IMR-90 (cell line): ENCODE results near the gene RGS7BP. TPM values are rescaled to one million over a fixed set of nuclear protein-coding genes. Genes with fewer than 3 reads are reported as not detected.

Experiments
- ATAC-seq: fragments of 200-7000 bp; cut with Tn5 transposase; 2 replicates; pipeline ENCODE4 v1.9.1; 2020; ENCODE audit warnings: low read depth, mild to moderate bottlenecking, moderate library complexity
- BruUV-seq: library from RNA; stranded (reverse); fragments of 400-500 nt; replicated peaks from 2 replicates; lab custom pipeline; 2021; lab: Mats Ljungman, UMichigan
- CTCF ChIA-PET: fragments of 300-600 bp; formaldehyde crosslinking; extraction: SDS; loops from one replicate; lab custom pipeline; 2021; ENCODE audit warnings: antibody characterized with exemption; lab: Yijun Ruan, JAX
- POLR2A ChIA-PET: fragments of 300-600 bp; sonication (Branson Sonifier 250); formaldehyde crosslinking; loops from one replicate; lab custom pipeline; 2022; ENCODE audit warnings: antibody characterized with exemption; ENCODE audit not compliant: unreplicated experiment; lab: Charles Lee
- DNase-seq: peaks from one replicate; pipeline ENCODE4 v3.0.0; 2013
- H2AFZ ChIP-seq: replicated peaks from 2 replicates; pipeline ENCODE3; 2013; ENCODE audit warnings: low read length, mild to moderate bottlenecking; ENCODE audit not compliant: poor library complexity
- H2AK5ac ChIP-seq: 2 replicates; pipeline ENCODE4 v1.6.1; 2013; ENCODE audit warnings: low read depth, low read length, inconsistent platforms
- H2AK9ac ChIP-seq: replicated peaks from 2 replicates; pipeline ENCODE3; 2013; ENCODE audit warnings: mild to moderate bottlenecking, low read depth, low read length, moderate library complexity; ENCODE audit not compliant: poor library complexity
- H2BK120ac ChIP-seq: 2 replicates; pipeline ENCODE4 v1.6.1; 2013; ENCODE audit warnings: low read depth, low read length, inconsistent platforms
- H2BK15ac ChIP-seq: 3 replicates; pipeline ENCODE4 v1.6.1; 2013; ENCODE audit warnings: low read depth, low read length, inconsistent platforms
- H2BK20ac ChIP-seq: 2 replicates; pipeline ENCODE4 v1.6.1; 2013; ENCODE audit warnings: low read depth, mild to moderate bottlenecking, inconsistent platforms, low read length, moderate library complexity
- H2BK5ac ChIP-seq: 2 replicates; pipeline ENCODE4 v1.6.1; 2013; ENCODE audit warnings: mild to moderate bottlenecking, low read depth, low read length, inconsistent platforms; ENCODE audit not compliant: poor library complexity, severe bottlenecking
- H3K14ac ChIP-seq: replicated peaks from 2 replicates; pipeline ENCODE4 v1.6.1; 2013; ENCODE audit warnings: low read depth, low read length, inconsistent platforms
- H3K18ac ChIP-seq: 2 replicates; pipeline ENCODE4 v1.6.1; 2013; ENCODE audit warnings: low read depth, low read length, control low read depth
- H3K23ac ChIP-seq: 2 replicates; pipeline ENCODE4 v1.6.1; 2013; ENCODE audit warnings: low read depth, low read length, inconsistent platforms
- H3K27ac ChIP-seq: 2 replicates; pipeline ENCODE4 v1.5.1; 2013; ENCODE audit warnings: mild to moderate bottlenecking, control low read depth, low read length; ENCODE audit not compliant: insufficient read depth
- H3K27me3 ChIP-seq: 2 replicates; pipeline ENCODE4 v1.6.1; 2013; ENCODE audit warnings: low read length; ENCODE audit not compliant: control insufficient read depth, insufficient read depth
- H3K36me3 ChIP-seq: 2 replicates; pipeline ENCODE4 v1.6.1; 2013; ENCODE audit warnings: low read length, mixed read lengths; ENCODE audit not compliant: control insufficient read depth, insufficient read depth
- H3K4ac ChIP-seq: 2 replicates; pipeline ENCODE4 v1.6.1; 2013; ENCODE audit warnings: low read depth, low read length, inconsistent platforms
- H3K4me1 ChIP-seq: 2 replicates; pipeline ENCODE4 v1.6.1; 2013; ENCODE audit warnings: low read length, mixed read lengths; ENCODE audit not compliant: control insufficient read depth, insufficient read depth
- H3K4me2 ChIP-seq: 2 replicates; pipeline ENCODE4 v1.6.1; 2013; ENCODE audit warnings: low read depth, mild to moderate bottlenecking, control low read depth, low read length, moderate library complexity
- H3K4me3 ChIP-seq: 2 replicates; pipeline ENCODE4 v1.5.1; 2013; ENCODE audit warnings: low read depth, mild to moderate bottlenecking, control low read depth, low read length, moderate library complexity; ENCODE audit not compliant: insufficient read depth
- H3K56ac ChIP-seq: 2 replicates; pipeline ENCODE4 v1.6.1; 2013; ENCODE audit warnings: low read length, inconsistent platforms; ENCODE audit not compliant: insufficient read depth; ENCODE audit errors: extremely low read depth
- H3K79me1 ChIP-seq, 2 experiments: 2 replicates each; pipeline ENCODE4 v1.6.1; 2013; ENCODE audit warnings: low read length in 2 of 2, inconsistent platforms in 1 of 2, low read depth in 1 of 2
- H3K9ac ChIP-seq: 2 replicates; pipeline ENCODE4 v1.6.1; 2013; ENCODE audit warnings: low read depth, low read length, control low read depth
- H3K9me1 ChIP-seq: 2 replicates; pipeline ENCODE4 v1.6.1; 2013; ENCODE audit warnings: low read length, inconsistent platforms; ENCODE audit not compliant: insufficient read depth
- H3K9me3 ChIP-seq: 2 replicates; pipeline ENCODE4 v1.6.1; 2013; ENCODE audit warnings: low read length; ENCODE audit not compliant: control insufficient read depth, insufficient read depth
- H4K20me1 ChIP-seq: 2 replicates; pipeline ENCODE4 v1.6.1; 2013; ENCODE audit warnings: low read length, inconsistent platforms; ENCODE audit not compliant: insufficient read depth
- H4K5ac ChIP-seq: 2 replicates; pipeline ENCODE4 v1.6.1; 2013; ENCODE audit warnings: mild to moderate bottlenecking, low read depth, low read length, control low read depth
- H4K8ac ChIP-seq, 2 experiments: 2 replicates each; pipeline ENCODE4 v1.6.1; 2013; ENCODE audit warnings: low read depth in 2 of 2, low read length in 2 of 2, control low read depth in 1 of 2, inconsistent platforms in 1 of 2
- H4K91ac ChIP-seq: 2 replicates; pipeline ENCODE4 v1.6.1; 2013; ENCODE audit warnings: low read depth, low read length, inconsistent platforms; ENCODE audit not compliant: insufficient read depth
- CEBPB ChIP-seq: IDR thresholded peaks from 2 replicates; pipeline ENCODE4 v1.6.1; 2012; ENCODE audit warnings: low read depth, low read length, improper control_type of control experiment
- CHD1 ChIP-seq: IDR thresholded peaks from 2 replicates; pipeline ENCODE4 v1.6.1; 2012; ENCODE audit warnings: low read depth, low read length, improper control_type of control experiment
- FOS ChIP-seq: fragments of 150-350 bp; IDR thresholded peaks from 2 replicates; pipeline ENCODE4 v1.6.1; 2016; ENCODE audit warnings: low read depth, low read length
- MAFK ChIP-seq: IDR thresholded peaks from 2 replicates; pipeline ENCODE4 v1.6.1; 2012; ENCODE audit warnings: low read depth, low read length, improper control_type of control experiment
- MAZ ChIP-seq: IDR thresholded peaks from 2 replicates; pipeline ENCODE4 v1.6.1; 2012; ENCODE audit warnings: low read depth, mild to moderate bottlenecking, low read length, improper control_type of control experiment, moderate library complexity, borderline replicate concordance
- MXI1 ChIP-seq: IDR thresholded peaks from 2 replicates; pipeline ENCODE4 v1.6.1; 2012; ENCODE audit warnings: low read depth, mild to moderate bottlenecking, low read length, moderate library complexity, borderline replicate concordance
- NFE2L2 ChIP-seq: fragments of 150-350 bp; IDR thresholded peaks from 2 replicates; pipeline ENCODE4 v1.6.1; 2016; ENCODE audit warnings: low read depth, mild to moderate bottlenecking, low read length
- POLR2A ChIP-seq: IDR thresholded peaks from 2 replicates; pipeline ENCODE4 v1.6.1; 2012; ENCODE audit warnings: mild to moderate bottlenecking, low read depth, low read length
- RAD21 ChIP-seq: IDR thresholded peaks from 2 replicates; pipeline ENCODE4 v1.6.1; 2012; ENCODE audit warnings: low read length, improper control_type of control experiment
- RCOR1 ChIP-seq: IDR thresholded peaks from 2 replicates; pipeline ENCODE4 v1.6.1; 2012; ENCODE audit warnings: mild to moderate bottlenecking, low read length, improper control_type of control experiment; ENCODE audit not compliant: insufficient replicate concordance
- RFX5 ChIP-seq: IDR thresholded peaks from 2 replicates; pipeline ENCODE4 v1.8.0; 2012; ENCODE audit warnings: low read depth, mild to moderate bottlenecking, low read length, moderate library complexity
- SMC3 ChIP-seq: fragments of 150-350 bp; IDR thresholded peaks from 2 replicates; pipeline ENCODE4 v1.6.1; 2016; ENCODE audit warnings: low read depth, mild to moderate bottlenecking, antibody characterized with exemption, low read length, moderate library complexity
- WGBS, 2 experiments: methylation state at CpG; one replicate each; pipeline versions ENCODE4 v1.1.5 to v1.1.7; 2013; ENCODE audit warnings: missing lambda C conversion rate in 2 of 2; ENCODE audit not compliant: insufficient read length in 1 of 2; ENCODE audit errors: extremely low coverage in 2 of 2; 5-methylcytosine and 5-hydroxymethylcytosine counted together
- dilution Hi-C: fragments of 300-500 bp; cut with HindIII; formaldehyde crosslinking; loops from one replicate; pipeline ENCODE4 v1.14.3; 2018; ENCODE audit warnings: low sequenced_read_pairs; ENCODE audit not compliant: unreplicated experiment
- in situ Hi-C: fragments of 300-500 bp; cut with MboI; formaldehyde crosslinking; loops from 3 replicates; pipeline ENCODE4 v1.14.3; 2019; ENCODE audit warnings: low sequenced_read_pairs, inconsistent platforms, mixed read lengths
- intact Hi-C: fragments of 100-400 bp; cut with micrococcal nuclease; formaldehyde crosslinking; loops from 2 replicates; pipeline ENCODE4 v1.10.0; 2022
- polyA plus RNA-seq, 3 experiments: library from polyadenylated mRNA; depleted of rRNA; stranded (reverse); fragments of >200 nt; gene quantifications; 2 replicates each; pipeline ENCODE4 v1.2.3, GENCODE V29; 2012; ENCODE audit warnings: low replicate concordance in 1 of 3
- total RNA-seq: library from RNA; depleted of rRNA; stranded (reverse); fragments of >200 nt; gene quantifications from 2 replicates; pipeline ENCODE4 v1.2.3, GENCODE V29; 2012
- TF ChIP-seq, protein P1 (sequence below): fragments of 150-350 bp; IDR thresholded peaks from 2 replicates; pipeline ENCODE4 v1.6.1; 2017; ENCODE audit warnings: mild to moderate bottlenecking, antibody characterized with exemption, low read length, low read depth
- TF ChIP-seq, protein P2 (sequence below): conservative IDR thresholded peaks from 2 replicates; pipeline ENCODE4 v1.5.1; 2012; ENCODE audit warnings: mild to moderate bottlenecking, low read depth, low read length, improper control_type of control experiment
- TF ChIP-seq, protein P3 (sequence below): fragments of 150-350 bp; IDR thresholded peaks from 2 replicates; pipeline ENCODE4 v1.6.1; 2016; ENCODE audit warnings: low read depth, mild to moderate bottlenecking, low read length, moderate library complexity, borderline replicate concordance

The RGS7BP gene
- total and polyA plus RNA-seq, 2 of the 4 experiments (the other 2 are of a cell fraction) = not detected

DNA sequence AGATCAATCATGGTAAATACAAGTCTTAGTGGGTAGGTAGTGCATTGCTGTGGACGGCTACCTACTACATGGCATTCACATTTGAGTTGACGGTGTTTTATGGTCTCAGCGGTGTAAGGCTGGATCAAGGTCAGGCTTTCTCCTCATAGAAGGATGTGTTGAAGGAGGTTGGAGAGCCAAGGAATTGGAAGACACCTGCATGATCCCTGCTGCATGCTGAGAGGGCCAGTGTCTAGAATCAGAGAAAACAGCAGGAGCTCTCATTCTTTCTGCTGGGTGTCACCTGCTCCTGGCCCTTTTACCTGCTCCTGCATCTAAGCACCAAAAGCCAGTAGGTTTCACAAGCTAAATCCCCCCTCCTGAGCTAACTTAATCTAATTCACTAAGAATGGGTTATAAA is 88.2 kb downstream of the RGS7BP start:
- Histone ChIP-seq H3K9me3 (no peaks in the 10 kb centered on the region), H3K79me1 (no peaks in the 10 kb centered on the region), H3K36me3 (no peaks in the 10 kb centered on the region), H2BK20ac (no peak overlapping the region), H2AK5ac (no peak overlapping the region), H3K4ac (no peak overlapping the region), H4K91ac (no peak overlapping the region), H4K8ac (no peak overlapping the region), H3K9ac (no peak overlapping the region), H3K4me3 (no peak overlapping the region), H3K27ac (no peak overlapping the region), H4K20me1 (no peaks in the 10 kb centered on the region), H3K9me1 (no peaks in the 10 kb centered on the region), H2BK120ac (no peak overlapping the region), H3K23ac (no peak overlapping the region), H3K4me1 (no peaks in the 10 kb centered on the region), H3K18ac (no peak overlapping the region), H4K5ac (no peak overlapping the region), H2BK15ac (no peak overlapping the region), H3K27me3 (no peaks in the 10 kb centered on the region; the same call in 1 of the 2 replicates), H3K4me2 (no peak overlapping the region), H2AK9ac (no peak overlapping the region), H3K14ac (no peak overlapping the region), H2AFZ (no peak overlapping the region), H2BK5ac (no peak overlapping the region), H3K56ac (no peak overlapping the region)
- no CpG with 5 or more reads among the region's 3 CpGs for WGBS, 2 experiments
- no TSS peak for BruUV-seq
- DNase-seq (no peak), ATAC-seq (no peak)
- dilution Hi-C loops = no loop called here
- CTCF ChIA-PET = interaction anchor here (1.5 kb wide), 2 partner anchors 9 to 10 kb away, joined by 3 to 4 read pairs; no protein-coding TSS in a partner anchor
- intact Hi-C loops = no loop called here
- POLR2A ChIA-PET = no interaction called here
- TF ChIP-seq MAFK (no peak), SMC3 (no peak), MAZ (no peak), CEBPB (no peak), RCOR1 (no peak), RAD21 (no peak), FOS (no peak), RFX5 (no peak), NFE2L2 (no peak), MXI1 (no peak), POLR2A (no peak), CHD1 (no peak)
- TF ChIP-seq, protein P1, sequence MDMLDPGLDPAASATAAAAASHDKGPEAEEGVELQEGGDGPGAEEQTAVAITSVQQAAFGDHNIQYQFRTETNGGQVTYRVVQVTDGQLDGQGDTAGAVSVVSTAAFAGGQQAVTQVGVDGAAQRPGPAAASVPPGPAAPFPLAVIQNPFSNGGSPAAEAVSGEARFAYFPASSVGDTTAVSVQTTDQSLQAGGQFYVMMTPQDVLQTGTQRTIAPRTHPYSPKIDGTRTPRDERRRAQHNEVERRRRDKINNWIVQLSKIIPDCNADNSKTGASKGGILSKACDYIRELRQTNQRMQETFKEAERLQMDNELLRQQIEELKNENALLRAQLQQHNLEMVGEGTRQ = no peak
- TF ChIP-seq, protein P2, sequence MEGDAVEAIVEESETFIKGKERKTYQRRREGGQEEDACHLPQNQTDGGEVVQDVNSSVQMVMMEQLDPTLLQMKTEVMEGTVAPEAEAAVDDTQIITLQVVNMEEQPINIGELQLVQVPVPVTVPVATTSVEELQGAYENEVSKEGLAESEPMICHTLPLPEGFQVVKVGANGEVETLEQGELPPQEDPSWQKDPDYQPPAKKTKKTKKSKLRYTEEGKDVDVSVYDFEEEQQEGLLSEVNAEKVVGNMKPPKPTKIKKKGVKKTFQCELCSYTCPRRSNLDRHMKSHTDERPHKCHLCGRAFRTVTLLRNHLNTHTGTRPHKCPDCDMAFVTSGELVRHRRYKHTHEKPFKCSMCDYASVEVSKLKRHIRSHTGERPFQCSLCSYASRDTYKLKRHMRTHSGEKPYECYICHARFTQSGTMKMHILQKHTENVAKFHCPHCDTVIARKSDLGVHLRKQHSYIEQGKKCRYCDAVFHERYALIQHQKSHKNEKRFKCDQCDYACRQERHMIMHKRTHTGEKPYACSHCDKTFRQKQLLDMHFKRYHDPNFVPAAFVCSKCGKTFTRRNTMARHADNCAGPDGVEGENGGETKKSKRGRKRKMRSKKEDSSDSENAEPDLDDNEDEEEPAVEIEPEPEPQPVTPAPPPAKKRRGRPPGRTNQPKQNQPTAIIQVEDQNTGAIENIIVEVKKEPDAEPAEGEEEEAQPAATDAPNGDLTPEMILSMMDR = no peak
- TF ChIP-seq, protein P3, sequence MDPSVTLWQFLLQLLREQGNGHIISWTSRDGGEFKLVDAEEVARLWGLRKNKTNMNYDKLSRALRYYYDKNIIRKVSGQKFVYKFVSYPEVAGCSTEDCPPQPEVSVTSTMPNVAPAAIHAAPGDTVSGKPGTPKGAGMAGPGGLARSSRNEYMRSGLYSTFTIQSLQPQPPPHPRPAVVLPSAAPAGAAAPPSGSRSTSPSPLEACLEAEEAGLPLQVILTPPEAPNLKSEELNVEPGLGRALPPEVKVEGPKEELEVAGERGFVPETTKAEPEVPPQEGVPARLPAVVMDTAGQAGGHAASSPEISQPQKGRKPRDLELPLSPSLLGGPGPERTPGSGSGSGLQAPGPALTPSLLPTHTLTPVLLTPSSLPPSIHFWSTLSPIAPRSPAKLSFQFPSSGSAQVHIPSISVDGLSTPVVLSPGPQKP = no peak
- in situ Hi-C loops = no loop called here
